HS-27A (cell line): Measurements from ENCODE around the gene CTDSPL2.
"Not testable (repeated sequence)": the region's sequence is repeated elsewhere in the genome, so short reads cannot be mapped to it uniquely, and the experiment has no call there.

Experiments used
- DNase-seq: peaks from one replicate; pipeline ENCODE4 v3.0.0-alpha.2; 2012; ENCODE audit warnings: low read depth, missing footprints

The CTDSPL2 gene

DNA sequence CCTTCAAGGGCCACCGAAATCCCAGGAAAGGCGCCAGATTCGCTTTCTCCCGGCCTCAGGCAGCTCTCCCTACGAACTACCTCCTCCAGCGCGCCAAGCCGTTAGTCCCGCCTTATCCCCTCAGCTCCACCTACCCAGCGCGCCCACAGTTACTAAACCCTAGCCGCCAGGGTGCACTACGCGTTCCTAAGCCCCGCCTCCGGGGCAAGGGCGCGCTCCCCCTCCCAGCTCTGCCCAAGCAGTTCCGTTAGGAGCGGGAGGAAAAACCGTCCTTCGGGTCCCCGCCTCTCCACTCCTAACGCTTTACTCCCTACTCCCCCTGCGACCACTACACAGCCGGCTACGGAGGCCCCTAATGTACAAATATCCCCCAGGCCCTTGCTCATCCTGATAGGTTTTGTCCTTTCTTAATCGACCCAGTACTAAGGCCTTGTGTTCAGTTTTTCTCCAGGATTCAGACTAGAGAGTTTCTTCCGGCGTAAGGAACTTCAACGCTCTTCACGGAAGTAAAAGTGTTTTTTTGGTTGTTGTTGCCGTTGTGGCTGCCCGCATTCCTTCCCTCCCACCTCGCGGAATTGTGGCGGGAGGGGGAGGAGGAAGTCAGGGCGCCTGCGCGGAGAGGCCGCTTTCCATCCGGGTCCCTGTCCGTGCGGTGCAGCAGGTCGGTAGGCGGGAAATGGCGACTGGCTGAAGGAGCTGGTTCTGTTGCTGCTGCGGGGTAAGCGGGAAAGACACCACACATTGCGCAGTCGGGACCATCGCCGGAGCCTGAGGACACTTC, at the start of gene CTDSPL2:
Gene CTDSPL2 (plus strand): TSS at position 655 of the 781 bp plus-strand sequence. CDS start 31,386 bp downstream, outside the sequence.
- peak; percentile 97 for DNase-seq

DNA sequence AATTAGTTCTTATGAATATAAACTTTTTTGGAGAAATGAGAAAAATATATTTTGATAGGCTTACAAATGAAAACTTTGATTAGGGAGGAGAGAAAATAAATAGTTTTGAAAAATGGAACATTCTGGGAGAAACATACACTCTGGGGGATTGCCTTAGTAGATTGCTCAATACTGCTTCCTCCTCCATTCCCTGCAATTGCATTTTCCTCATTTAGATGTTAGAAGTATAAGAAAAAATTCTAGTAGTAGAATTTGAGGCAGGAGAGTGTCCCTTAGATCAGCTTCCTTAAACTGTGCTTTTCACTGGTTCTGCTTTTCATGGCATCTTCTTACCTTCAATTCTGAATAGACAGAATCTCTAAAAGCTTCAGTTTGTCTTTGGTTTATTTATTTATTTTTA, 46.2 kb upstream of the CTDSPL2 start:
- no peak for DNase-seq

DNA sequence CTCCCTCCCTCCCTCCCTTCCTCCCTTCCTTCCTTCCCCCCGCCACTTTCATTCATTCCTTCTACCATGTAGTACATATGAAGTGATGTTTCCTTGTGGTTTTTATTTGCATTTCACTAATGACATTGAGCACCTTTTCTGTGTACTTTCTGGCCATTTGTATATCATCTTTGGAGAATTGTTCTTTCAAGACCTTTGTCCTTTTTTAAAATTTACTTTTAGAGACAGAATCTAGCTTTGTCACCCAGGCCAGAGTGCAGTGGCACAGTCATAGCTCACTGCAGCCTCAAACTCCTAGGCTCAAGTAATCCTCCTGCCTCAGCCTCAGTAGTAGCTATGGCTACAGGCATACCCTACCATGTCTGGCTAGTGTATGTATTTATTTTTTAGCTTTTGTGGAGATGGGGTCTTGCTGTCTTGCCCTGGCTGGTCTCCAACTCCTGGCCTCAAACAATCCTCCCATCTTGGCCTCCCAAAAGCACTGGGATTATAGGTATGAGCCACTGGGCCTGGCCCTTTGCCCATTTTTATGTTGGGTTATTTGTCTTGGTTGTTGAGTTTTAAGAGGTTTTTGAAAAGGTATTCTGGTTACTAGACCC, 42.0 kb upstream of the CTDSPL2 start:
- DNase-seq = no peak

DNA sequence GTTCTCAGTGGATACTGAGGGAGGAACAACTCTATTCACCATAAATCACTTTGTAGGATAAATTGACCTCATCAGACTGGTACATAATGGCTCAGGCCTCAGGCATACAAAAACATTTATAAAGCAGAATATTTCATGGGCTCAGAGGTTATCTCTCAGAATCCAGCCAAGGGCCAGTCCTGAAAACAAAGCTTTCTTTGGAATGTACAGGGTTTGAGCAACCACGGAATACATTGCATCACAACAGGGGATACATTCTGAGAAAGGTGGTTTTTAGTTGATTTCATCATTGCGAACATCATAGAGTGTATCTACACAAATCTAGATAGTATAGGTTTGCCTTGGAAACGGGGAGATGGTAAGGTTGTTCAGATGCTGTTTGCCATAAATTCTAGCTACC, 33.4 kb upstream of the CTDSPL2 start:
- no peak for DNase-seq

DNA sequence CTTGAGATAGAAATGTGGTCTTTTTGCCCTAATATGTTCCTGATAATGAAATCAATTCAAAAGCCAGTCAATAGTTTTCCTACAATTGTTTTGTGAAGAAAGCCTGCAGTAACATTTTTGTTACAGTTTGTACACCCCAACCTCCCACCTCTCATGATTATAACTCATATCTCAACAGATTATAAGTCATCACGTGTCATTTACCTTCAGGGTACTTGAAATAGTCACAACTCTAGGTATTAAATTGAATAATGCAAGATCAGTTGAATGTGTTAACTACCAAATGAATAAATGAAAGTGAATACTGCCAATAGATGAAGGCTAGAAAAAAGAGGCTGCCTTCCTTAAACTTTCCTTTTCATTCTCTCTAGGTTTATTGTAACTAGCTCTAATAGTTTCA, 32.9 kb upstream of the CTDSPL2 start:
- no peak for DNase-seq

DNA sequence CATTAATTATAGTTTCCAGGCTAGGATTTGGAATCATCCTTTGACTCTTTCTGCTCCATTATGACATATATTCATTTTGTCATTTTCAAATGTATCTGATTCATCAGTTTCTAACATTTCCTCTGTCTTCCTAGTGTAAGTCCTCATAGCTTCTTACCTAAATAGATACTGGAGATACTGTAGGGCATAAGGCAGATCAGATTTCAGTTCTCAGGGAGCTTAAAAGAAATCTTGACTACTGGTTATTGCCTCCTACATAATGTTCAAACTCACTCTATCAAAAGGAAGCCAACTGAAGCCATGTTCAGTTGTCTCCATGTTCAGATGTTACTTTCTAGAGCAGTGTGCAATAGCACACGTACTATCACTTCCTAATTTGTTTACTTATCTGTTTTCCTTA, 29.6 kb upstream of the CTDSPL2 start:
- DNase-seq = no peak

DNA sequence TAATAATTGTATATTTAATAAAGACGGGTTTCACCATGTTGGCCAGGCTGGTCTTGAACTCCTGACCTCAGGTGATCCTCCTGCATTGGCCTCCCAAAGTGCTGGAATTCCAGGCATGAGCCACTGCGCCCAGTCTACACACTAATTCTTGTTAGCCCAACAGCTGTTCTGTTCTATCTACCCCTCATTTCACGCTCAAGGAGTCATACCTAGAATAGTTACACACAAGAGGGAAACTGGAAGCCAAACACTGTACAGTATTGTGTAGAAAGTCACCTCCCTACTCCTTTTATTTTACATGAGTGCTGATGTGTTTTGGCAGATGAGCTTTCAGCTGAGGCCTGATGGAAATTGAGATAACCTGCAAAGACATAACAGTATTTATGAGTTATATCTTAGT, 13.4 kb upstream of the CTDSPL2 start:
- DNase-seq = no peak

DNA sequence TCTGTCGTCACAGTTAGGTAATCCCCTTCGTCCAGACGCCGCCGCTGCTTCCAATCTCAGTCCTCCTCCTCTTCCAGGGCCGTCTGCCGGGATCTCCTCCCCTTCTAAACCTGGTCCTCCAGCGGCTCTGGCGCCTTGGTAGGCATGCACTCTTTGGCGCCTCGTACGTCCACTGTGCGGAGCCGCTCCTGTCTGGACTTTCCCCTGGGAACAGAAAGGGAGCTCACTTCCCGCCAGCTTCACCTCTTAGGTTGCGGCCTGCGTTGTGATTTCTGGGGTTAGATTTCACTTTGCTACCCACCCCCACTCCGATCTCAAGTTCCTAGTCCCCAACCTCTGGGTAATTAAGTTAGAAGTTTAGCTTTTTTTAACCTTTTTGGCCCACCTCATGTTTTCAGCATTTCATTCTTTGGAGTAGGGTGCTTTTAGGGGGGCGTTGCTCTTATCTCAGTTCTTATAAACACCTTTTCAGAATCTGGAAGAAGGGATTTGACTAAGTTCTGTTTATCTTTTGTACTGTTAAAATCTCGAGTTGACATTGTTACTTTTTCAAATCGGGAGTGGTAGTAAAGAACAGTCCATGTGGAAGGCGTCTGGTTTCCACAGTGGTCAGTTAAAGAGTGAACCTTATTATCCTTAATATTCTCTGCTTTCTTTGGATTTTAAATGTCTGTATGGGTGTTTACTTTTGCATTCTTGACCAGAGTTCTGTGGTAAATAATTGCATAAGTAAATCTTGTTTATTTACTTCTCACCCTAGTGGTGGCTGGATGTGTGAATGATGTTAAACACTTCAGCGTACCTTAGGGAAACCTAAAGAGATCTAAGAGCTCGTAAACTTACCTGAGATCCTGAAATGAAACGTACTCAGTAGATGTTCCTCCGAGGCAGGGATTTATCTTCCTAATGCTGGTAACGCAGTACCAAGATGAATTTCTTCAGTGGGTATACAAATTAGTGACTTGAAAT, 611 bp downstream of the CTDSPL2 start:
- peak; percentile 2 for DNase-seq

DNA sequence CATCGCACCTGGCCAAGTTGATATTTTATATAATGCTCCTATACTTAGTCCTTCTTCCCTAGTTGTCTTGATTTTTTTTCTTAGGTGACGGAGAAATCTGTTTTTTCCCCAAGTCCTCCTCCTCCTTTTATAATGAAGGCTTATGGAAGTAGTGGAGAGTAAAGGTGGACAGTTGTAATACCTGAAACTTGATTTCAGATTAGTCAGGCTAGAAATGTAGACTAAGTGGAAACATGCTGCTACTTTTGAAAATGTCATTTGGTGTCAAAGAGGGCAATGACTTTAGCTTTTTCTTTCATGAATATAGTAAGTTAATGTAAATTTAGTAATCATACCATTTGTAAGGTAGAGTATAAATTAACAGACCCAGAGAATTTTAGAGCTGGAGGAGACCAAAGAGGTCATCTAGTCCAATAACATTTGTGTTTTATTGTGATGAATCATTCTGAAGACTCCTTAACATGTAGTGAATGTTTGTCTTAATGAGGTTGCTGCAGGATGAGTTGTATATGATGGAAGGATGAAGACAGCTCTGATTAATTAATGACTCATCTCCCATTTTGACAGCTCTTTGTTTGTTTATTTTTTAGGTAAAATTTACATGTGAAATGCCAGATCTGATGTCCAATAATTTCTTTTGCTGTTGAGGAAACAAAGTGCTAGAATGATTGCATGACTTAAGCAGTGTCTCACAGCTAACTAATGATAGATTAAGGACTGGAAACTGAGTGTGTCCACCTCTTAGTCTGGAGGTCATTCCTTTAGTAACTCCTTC, 8.7 kb downstream of the CTDSPL2 start:
- no peak for DNase-seq

DNA sequence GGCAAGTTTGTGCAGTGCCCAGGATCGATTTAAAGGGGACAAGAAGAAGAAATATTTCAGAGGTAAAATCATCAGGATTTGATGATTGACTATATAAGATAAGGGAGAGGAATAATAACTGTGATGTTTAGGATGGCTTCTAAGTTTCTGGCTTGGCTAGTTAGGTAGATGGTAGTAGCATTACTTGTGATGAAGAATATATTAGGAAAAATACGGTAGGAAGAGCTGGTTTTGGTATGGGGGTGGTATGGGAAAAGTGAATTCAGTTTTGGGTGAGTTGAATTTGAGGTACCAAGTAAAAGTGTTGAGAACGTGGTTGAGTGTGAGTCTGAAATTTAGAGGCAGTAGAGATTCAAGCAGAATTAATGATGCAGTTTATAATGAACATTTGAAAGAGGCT, 11.0 kb downstream of the CTDSPL2 start:
- DNase-seq = no peak

DNA sequence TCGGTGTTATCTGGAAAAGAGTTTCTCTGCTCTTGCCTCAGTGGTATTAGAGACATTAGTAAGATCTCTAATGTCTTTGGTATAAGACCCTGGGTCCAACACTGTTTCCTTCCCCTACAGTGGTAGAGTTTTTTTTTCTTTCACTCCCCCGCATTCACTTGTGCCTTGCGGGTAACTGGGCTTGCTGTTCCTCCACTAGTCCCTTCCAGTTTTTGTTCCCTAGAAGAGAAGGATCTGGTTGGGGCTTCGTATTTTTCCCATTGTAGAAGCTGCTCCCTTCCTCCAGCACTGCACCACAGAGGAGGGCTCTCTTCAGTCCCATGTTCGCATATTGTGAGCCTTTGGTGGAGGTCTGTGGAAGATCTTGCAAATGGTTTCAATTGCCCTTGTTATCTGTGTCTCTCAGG, 13.7 kb downstream of the CTDSPL2 start:
- no peak for DNase-seq

DNA sequence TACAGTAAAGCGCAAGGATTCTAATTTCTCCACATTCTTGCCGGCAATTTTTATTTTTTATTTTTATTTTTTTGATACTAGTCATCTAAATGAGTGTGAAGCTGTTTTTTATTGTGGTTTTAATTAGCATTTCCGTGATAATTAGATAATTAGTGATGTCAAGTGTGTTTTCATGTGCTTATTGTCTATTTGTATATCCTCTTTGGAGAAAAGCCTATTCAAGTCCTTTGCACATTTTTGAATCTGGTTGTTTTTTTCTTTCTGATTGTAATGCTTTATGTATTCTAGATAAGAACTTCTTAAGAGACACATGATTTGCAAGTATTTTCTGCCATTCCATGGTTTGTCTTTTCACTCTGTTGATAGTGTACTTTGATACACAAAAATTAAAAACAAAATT, 16.1 kb downstream of the CTDSPL2 start:
- no peak for DNase-seq

DNA sequence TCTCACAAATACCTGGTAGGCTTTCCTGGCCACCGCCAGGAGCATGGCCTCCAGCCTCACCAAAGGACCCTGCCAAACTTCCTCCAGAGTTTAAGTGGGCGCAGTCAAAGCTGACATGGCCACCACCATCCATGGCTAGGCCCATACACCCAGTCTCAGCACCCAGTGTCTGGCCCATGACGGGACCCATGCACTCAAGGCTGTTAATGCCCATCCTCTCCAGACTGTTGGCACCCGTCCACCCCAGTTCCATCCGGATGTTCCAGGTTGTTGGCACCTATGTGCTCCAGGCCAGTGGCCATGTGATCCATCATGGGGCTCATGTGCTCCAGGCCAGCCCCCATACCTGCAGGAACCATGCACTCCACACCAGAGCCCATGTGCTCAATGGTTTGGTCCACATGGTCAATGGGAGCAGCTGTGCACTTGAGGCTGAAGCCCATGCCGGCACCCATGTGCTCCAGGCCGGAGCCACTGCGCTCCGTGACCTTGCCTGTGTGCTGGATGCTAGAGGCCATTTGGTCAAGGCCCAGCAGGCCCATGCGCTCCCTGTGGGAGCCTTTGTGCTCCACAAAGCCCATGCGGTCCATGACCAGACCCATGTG, 20.4 kb downstream of the CTDSPL2 start:
- no peak for DNase-seq

DNA sequence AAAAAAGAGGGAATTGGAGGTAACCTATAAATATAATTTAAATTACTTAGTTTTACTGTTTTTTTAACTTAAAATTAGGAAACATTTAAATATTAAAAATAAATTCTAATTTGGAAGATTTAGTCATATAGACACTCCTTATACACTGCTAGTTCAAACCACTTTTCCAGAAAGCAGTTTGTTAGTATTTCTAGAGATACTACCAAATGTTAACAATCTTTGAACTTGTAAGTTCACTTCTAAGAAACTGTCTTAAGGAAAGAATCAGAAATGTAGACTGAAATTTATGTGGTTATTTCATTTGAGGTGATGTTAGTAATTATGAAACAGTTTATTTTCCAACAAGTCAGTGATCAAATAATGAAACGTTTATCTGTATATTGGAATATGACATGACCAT, 22.7 kb downstream of the CTDSPL2 start:
- no peak for DNase-seq

DNA sequence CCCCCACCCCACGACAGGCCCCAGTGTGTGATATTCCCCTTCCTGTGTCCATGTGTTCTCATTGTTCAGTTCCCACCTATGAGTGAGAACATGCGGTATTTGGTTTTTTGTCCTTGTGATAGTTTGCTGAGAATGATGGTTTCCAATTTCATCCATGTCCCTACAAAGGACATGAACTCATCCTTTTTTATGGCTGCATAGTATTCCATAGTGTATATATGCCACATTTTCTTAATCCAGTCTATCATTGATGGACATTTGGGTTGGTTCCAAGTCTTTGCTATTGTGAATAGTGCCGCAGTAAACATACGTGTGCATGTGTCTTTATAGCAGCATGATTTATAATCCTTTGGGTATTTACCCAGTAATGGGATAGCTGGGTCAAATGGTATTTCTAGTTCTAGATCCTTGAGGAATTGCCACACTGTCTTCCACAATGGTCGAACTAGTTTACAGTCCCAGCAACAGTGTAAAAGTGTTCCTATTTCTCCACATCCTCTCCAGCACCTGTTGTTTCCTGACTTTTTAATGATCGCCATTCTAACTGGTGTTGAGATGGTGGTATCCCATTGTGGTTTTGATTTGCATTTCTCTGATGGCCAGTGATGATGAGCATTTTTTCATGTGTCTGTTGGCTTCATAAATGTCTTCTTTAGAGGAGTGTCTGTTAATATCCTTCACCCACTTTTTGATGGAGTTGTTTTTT, 26.3 kb downstream of the CTDSPL2 start:
- DNase-seq = not testable (repeated sequence)

DNA sequence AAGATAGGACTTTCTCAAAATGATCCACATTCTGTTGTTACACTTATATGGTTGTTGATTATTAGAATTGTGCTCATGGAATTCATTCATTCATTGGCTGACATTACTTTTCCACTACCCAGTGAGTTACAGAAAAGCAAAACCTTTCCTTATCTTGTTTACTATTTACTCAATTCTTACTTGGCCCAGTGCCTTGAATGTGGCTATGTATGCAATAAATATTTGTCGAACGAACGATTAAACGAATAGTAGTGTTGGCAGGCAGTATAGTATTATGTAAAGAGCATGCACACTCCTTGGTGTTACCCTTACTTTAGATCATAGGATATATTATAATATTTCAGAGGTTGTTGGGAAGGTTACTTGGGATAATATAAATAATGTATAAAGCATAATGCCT, 31.0 kb downstream of the CTDSPL2 start:
- DNase-seq = no peak

DNA sequence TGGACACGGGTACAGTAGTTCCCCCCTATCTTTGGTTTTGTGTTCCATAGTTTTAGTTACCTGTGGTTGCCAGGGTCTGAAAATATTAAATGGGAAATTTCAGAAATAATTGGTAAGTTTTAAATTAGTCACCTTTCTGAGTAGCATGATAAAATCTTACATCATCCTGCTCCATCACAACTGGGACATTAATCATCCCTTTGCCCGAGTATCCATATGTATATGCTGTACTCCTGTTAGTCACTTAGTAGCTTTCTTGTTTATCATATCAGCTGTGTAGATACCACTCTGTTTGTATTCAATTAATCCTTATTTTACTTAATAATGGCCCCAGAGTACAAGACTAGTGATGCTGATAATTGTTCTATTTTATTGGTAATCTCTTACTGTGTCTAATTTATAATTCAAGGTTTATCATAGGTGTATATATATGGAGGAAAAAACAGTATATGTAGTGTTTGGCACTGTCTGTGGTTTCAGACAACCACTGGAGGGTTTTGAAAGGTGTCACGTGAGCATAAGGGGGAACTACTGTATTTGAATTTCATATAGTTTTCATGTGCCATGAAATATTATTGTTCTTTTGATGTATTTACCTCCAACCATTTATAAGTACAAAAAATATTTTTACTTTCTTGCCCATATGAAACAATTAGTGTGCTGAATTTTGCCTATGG, 41.4 kb downstream of the CTDSPL2 start:
- DNase-seq = no peak

DNA sequence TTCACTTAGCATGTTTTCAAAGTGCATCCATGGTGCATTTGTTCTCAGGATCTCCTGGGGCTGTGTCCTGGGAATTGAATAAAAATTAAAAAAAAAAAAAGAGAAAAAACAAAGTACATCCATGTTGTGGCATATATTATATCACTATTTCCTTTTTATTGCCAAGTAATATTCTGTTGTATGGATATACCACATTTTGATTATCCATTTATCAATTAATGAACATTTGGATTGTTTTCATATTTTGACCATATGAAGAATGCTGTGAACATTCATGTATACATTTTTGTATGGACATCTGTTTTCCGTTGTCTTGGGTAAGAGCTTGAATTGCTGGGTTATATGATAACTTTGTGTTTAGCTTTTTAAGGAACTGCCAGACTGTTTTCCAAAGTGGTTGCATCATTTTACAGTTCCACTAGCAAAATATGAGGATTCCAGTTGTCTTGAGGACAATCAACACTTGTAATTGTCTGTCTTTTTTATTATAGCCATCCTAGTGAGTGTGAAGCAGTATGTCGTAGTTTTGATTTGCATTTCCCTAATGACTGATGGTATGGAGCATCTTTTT, 44.5 kb downstream of the CTDSPL2 start:
- DNase-seq = no peak

DNA sequence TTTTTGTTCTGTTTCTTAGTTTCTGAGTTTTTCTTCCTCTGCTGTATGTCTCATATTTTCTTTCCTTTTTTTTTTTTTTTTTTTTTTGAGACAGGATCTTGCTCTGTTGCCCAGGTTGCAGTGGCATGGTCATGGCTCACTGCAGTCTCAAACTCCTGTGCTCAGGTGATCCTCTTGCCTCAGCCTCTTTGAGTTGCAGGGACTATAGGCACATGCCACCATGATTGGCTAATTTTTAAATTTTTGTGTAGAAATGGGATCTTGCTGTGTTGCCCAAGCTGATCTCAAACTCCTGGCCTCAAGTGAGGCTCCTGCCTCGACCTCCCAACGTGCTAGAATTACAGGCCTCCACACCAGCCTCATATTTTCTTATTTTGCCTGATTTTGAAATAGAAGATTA, 51.9 kb downstream of the CTDSPL2 start:
- DNase-seq = no peak

DNA sequence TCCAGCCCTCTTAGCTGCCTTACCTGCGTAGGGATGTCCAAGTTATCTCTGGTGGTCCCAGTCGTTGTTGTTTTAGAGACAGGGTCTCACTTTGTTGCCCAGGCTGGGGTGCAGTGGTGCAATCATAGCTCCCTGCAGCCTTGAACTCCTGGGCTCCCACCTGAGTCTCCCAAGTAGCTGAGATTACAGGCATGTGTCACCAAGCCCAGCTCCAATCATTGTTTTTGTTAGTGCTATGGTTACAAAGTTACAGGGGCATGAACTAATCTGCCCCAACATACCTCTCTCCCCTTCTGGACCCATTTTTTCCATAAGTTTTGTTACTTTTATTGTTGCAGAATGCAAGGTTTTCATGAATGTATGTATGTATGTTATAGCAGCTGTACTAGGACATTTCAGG, 54.7 kb downstream of the CTDSPL2 start:
- no peak for DNase-seq
